Peyer's patch (tissue), 4 donors: ENCODE results near the gene A3GALT2. TPM values are rescaled to one million over a fixed set of nuclear protein-coding genes. Genes with fewer than 3 reads are reported as not detected.

ENCODE experiments used
- DNase-seq, 3 donors: peaks; one replicate each; pipeline ENCODE4 v3.0.0-alpha.2; 2017 to 2019
- H3K27ac ChIP-seq, 4 donors: fragments of 200-600 bp; sonication (generic); one replicate each; pipeline ENCODE4 v1.5.1; 2016 to 2019
- H3K27me3 ChIP-seq, 2 donors: fragments of 200-600 bp; sonication (generic); one replicate each; pipeline ENCODE4 v1.5.1; 2019
- H3K36me3 ChIP-seq, 3 donors: fragments of 200-600 bp; sonication (generic); one replicate each; pipeline ENCODE4 v1.5.1; 2016 to 2019
- H3K4me1 ChIP-seq, 4 donors: fragments of 200-600 bp; sonication (generic); one replicate each; pipeline ENCODE4 v1.5.1; 2016 to 2019
- H3K4me3 ChIP-seq, 4 donors: fragments of 200-600 bp; sonication (generic); 1 replicate in 3 of 4; 2 replicates in 1 of 4; pipeline ENCODE4 v1.5.1; 2016 to 2019; ENCODE audit warnings: mild to moderate bottlenecking in 1 of 4
- H3K9me3 ChIP-seq, 4 donors: fragments of 200-600 bp; sonication (generic); one replicate each; pipeline ENCODE4 v1.5.1; 2016 to 2019; ENCODE audit warnings: mild to moderate bottlenecking in 1 of 4
- POLR2A ChIP-seq, 2 donors: fragments of 450-650 bp; IDR thresholded peaks; one replicate each; pipeline ENCODE4 v1.5.1; 2017; ENCODE audit warnings: antibody characterized with exemption in 2 of 2, mild to moderate bottlenecking in 2 of 2, moderate library complexity in 2 of 2
- total RNA-seq, 4 donors: library from RNA; depleted of rRNA; stranded (reverse); fragments of >200 nt; gene quantifications; one replicate each; pipeline ENCODE4 v1.1.0, GENCODE V29; 2016
- TF ChIP-seq, protein P1 (sequence below), 6 experiments: fragments of 450-650 bp in 4 of 6; fragments of 200-600 bp in 2 of 6; sonication (generic) in 1 of 6; IDR thresholded peaks; one replicate each; pipeline ENCODE4 v1.5.1; 2017 to 2019; ENCODE audit warnings: antibody characterized with exemption in 6 of 6, mild to moderate bottlenecking in 3 of 6, moderate library complexity in 1 of 6

A3GALT2 gene
- total RNA-seq, 4 donors from 2014 or later: not detected

DNA sequence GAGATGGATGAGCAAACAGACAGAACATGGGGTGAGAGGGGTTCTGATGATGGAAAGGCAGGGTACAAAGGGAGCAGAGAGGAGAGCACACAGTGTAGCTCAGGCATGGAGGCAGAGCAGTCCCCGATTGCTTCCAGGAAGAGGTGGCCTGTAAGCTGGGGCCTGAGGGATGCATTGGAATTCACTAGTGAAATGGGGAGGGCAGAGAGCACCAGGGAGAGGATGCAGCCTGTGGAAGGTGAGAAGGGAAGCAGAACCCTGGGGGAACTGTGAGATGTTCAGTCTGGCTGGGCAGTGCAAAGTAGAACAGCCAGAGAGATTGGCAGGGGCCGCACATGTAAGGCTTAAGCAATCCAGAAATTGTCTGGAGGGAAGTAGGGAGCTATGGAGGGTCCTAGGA lies 52.4 kb downstream of the A3GALT2 start:
- Histone ChIP-seq H3K36me3 (no peaks in the 10 kb centered on the region), H3K4me3 (no peak overlapping the region), H3K4me1 (no peaks in the 10 kb centered on the region), H3K9me3 (no peaks in the 10 kb centered on the region), H3K27ac (no peak overlapping the region), H3K27me3 (no peaks in the 10 kb centered on the region)
- TF ChIP-seq, protein P1, sequence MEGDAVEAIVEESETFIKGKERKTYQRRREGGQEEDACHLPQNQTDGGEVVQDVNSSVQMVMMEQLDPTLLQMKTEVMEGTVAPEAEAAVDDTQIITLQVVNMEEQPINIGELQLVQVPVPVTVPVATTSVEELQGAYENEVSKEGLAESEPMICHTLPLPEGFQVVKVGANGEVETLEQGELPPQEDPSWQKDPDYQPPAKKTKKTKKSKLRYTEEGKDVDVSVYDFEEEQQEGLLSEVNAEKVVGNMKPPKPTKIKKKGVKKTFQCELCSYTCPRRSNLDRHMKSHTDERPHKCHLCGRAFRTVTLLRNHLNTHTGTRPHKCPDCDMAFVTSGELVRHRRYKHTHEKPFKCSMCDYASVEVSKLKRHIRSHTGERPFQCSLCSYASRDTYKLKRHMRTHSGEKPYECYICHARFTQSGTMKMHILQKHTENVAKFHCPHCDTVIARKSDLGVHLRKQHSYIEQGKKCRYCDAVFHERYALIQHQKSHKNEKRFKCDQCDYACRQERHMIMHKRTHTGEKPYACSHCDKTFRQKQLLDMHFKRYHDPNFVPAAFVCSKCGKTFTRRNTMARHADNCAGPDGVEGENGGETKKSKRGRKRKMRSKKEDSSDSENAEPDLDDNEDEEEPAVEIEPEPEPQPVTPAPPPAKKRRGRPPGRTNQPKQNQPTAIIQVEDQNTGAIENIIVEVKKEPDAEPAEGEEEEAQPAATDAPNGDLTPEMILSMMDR (IDR thresholded peaks at IDR 0.05): no peak
- TF ChIP-seq POLR2A (IDR thresholded peaks at IDR 0.05): no peak
- no peak for DNase-seq

- no peaks in the 10 kb centered on the region for H3K36me3 ChIP-seq
- no peak for TF ChIP-seq POLR2A (IDR thresholded peaks at IDR 0.05)
- H3K9me3 ChIP-seq: no peaks in the 10 kb centered on the region
- no peak for DNase-seq
- no peaks in the 10 kb centered on the region for H3K27me3 ChIP-seq
- no peak overlapping the region for H3K27ac ChIP-seq
- no peak overlapping the region for H3K4me3 ChIP-seq
- no peaks in the 10 kb centered on the region for H3K4me1 ChIP-seq
Measured at GRCh38 chr1:33267468-33268205, 53.3 kb downstream of the A3GALT2 start.

DNA sequence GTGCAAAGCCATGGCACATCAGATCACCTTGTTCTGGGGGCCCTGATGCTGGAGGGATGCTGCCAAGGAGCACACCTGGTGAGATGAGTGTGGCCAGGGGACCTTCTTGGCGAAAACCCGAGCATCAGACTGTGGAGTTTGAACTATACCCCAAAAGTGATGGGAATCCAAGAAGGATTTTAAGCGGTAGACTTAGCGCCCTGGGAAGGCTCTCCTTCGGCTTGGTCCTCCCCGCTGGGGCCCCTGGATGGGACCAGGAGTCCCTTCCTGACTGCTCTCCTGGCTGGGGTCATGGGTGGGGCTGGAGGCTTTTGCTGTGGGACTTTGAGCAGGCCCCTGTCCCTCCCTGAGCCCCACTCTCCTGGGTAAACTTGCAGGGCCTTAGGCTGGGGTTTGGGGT lies 54.1 kb downstream of the A3GALT2 start:
- H3K4me1 ChIP-seq: no peaks in the 10 kb centered on the region
- TF ChIP-seq, protein P1 (IDR thresholded peaks at IDR 0.05): no peak
- TF ChIP-seq POLR2A (IDR thresholded peaks at IDR 0.05): no peak
- no peak overlapping the region for H3K27ac ChIP-seq
- H3K4me3 ChIP-seq: no peak overlapping the region
- no peaks in the 10 kb centered on the region for H3K36me3 ChIP-seq
- no peaks in the 10 kb centered on the region for H3K9me3 ChIP-seq
- H3K27me3 ChIP-seq: no peaks in the 10 kb centered on the region
- no peak for DNase-seq

- Histone ChIP-seq H3K9me3 (no peaks in the 10 kb centered on the region), H3K27me3 (no peaks in the 10 kb centered on the region), H3K27ac (no peak overlapping the region), H3K4me1 (no peaks in the 10 kb centered on the region), H3K36me3 (no peaks in the 10 kb centered on the region), H3K4me3 (no peak overlapping the region)
- DNase-seq: no peak
- TF ChIP-seq, protein P1 (IDR thresholded peaks at IDR 0.05): no peak
- no peak for TF ChIP-seq POLR2A (IDR thresholded peaks at IDR 0.05)
Measured at GRCh38 chr1:33265780-33266605, 54.9 kb downstream of the A3GALT2 start.

DNA sequence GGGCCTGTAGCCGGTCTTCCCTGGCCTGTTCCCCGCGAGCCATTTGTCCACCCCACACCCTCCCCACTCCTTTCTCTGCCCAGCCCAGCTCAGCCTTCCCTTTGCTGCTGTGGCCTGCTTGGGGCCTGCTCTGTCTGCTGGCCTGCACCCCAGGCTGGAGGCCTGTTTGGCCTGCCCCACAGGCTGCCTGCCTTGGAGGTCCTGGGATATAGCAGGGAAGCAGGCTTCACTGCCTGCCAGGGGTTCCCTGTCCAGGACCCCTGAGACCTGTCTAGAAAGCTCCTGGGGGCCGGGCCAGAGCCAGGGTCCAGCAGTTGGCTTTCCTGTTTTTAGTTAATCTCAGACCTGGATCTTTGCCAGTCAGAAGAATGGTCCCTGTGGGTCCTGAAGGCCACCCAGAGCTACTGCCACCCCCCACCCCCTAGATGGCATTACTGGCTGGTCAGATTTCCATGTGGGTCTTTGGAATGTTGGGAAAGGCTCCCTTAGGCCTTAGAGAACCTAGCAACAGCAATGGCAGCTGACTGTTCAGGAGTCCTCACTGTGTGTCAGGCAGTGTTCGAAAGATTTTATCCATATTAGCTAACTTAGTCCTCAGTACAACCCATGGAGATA lies 56.9 kb downstream of the A3GALT2 start:
- Histone ChIP-seq H3K4me3 (no peak overlapping the region), H3K36me3 (no peaks in the 10 kb centered on the region), H3K27me3 (no peaks in the 10 kb centered on the region), H3K4me1 (peaks cover 0 to 3% (median 0%) of the 10 kb centered on the region in 4 donors), H3K27ac (no peak overlapping the region), H3K9me3 (no peaks in the 10 kb centered on the region)
- no peak for TF ChIP-seq POLR2A (IDR thresholded peaks at IDR 0.05)
- TF ChIP-seq, protein P1 (IDR thresholded peaks at IDR 0.05): no peak
- DNase-seq: no peak

GRCh38 chr1:33261344-33261743 lies 59.6 kb downstream of the A3GALT2 start:
- Histone ChIP-seq H3K36me3 (no peaks in the 10 kb centered on the region), H3K27ac (no peak overlapping the region), H3K9me3 (no peaks in the 10 kb centered on the region), H3K4me3 (no peak overlapping the region), H3K4me1 (peaks cover 0 to 19% (median 10%) of the 10 kb centered on the region in 4 donors), H3K27me3 (no peaks in the 10 kb centered on the region)
- no peak for TF ChIP-seq POLR2A (IDR thresholded peaks at IDR 0.05)
- TF ChIP-seq, protein P1 (IDR thresholded peaks at IDR 0.05): no peak
- DNase-seq: no peak
